ENCODE data around the gene PAFAH2. TPM values are rescaled to one million over a fixed set of nuclear protein-coding genes. Genes with fewer than 3 reads are reported as not detected.

PAFAH2 gene
- total and polyA plus RNA-seq, 8 donors, result 0.58 to 25.5 (median 13.0) TPM

GRCh38 chr1:26019641-26020315, 21.9 kb upstream of the PAFAH2 start:
- Histone ChIP-seq H3K36me3 (no peaks in the 10 kb centered on the region), H3K27ac (no peak overlapping the region), H3K27me3 (no peaks in the 10 kb centered on the region), H3K4me1 (peaks cover 0 to 36% (median 17%) of the 10 kb centered on the region in 4 donors), H3K9me3 (no peaks in the 10 kb centered on the region), H3K4me3 (no peak overlapping the region)
- intact Hi-C loops (cut with DNase I; ENCODE audit: low total_unique reads), result no loop called here
- 66 to 77% (median 71%) methylated on average over 8 of the region's 8 CpGs for WGBS, 5 donors
- DNase-seq, result no peak
- TF ChIP-seq CTCF (IDR thresholded peaks at IDR 0.05) (no peak), POLR2A (IDR thresholded peaks at IDR 0.05) (no peak), POLR2AphosphoS5 (IDR thresholded peaks at IDR 0.05) (no peak), EP300 (IDR thresholded peaks at IDR 0.05) (no peak)

DNA sequence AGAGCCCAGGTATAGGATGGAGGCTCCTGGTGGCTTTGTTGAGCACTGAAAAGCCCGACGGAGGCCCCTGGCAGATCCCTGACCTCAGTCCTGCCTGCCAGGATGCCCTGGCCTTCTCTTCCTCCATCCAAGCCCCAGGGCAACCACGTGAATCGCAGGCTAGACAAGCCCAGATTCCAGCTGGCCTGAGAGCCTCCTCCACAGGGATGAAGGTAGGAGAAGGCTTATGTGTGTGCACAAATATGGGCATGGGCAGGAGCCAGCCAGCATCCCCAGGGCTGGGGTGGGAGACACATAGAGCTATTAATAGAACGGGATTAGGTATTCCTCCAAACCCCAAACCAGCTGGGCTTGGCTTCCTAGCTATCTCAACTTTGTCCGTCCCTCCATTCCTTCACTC, 19.7 kb upstream of the PAFAH2 start:
- intact Hi-C loops (cut with DNase I; ENCODE audit: low total_unique reads), result no loop called here

GRCh38 chr1:26016953-26017545, 19.2 kb upstream of the PAFAH2 start:
- Histone ChIP-seq H3K27me3 (no peaks in the 10 kb centered on the region), H3K36me3 (no peaks in the 10 kb centered on the region), H3K4me1 (peaks cover 0 to 39% (median 14%) of the 10 kb centered on the region in 4 donors), H3K27ac (no peak overlapping the region), H3K9me3 (no peaks in the 10 kb centered on the region), H3K4me3 (no peak overlapping the region)
- DNase-seq, result no peak
- TF ChIP-seq POLR2A (IDR thresholded peaks at IDR 0.05) (no peak), EP300 (IDR thresholded peaks at IDR 0.05) (no peak), POLR2AphosphoS5 (IDR thresholded peaks at IDR 0.05) (no peak), CTCF (IDR thresholded peaks at IDR 0.05) (no peak)
- WGBS, 5 donors, result 63 to 77% (median 75%) methylated on average over 6 of the region's 6 CpGs
- intact Hi-C loops (cut with DNase I; ENCODE audit: low total_unique reads), result no loop called here

More for the DNA sequence above, 19.7 kb upstream of the PAFAH2 start:
- Histone ChIP-seq H3K27me3 (no peaks in the 10 kb centered on the region), H3K36me3 (no peaks in the 10 kb centered on the region), H3K9me3 (no peaks in the 10 kb centered on the region), H3K4me3 (no peak overlapping the region), H3K27ac (no peak overlapping the region), H3K4me1 (peaks cover 0 to 39% (median 16%) of the 10 kb centered on the region in 4 donors)
- 46 to 73% (median 68%) methylated on average over 6 of the region's 6 CpGs for WGBS, 5 donors
- TF ChIP-seq EP300 (IDR thresholded peaks at IDR 0.05) (no peak), POLR2AphosphoS5 (IDR thresholded peaks at IDR 0.05) (no peak), POLR2A (IDR thresholded peaks at IDR 0.05) (no peak), CTCF (IDR thresholded peaks at IDR 0.05) (no peak)
- DNase-seq, result no peak

- 79 to 87% (median 82%) methylated on average over 10 of the region's 10 CpGs for WGBS, 5 donors
Observed at GRCh38 chr1:26016258-26016952, 18.5 kb upstream of the PAFAH2 start.

More at GRCh38 chr1:26016258-26016952, 18.5 kb upstream of the PAFAH2 start:
- Histone ChIP-seq H3K36me3 (no peaks in the 10 kb centered on the region), H3K4me1 (peaks cover 0 to 33% (median 11%) of the 10 kb centered on the region in 4 donors), H3K9me3 (no peaks in the 10 kb centered on the region), H3K4me3 (no peak overlapping the region), H3K27me3 (no peaks in the 10 kb centered on the region), H3K27ac (no peak overlapping the region)
- intact Hi-C loops (cut with DNase I; ENCODE audit: low total_unique reads), result no loop called here
- DNase-seq, result no peak
- TF ChIP-seq POLR2A (IDR thresholded peaks at IDR 0.05) (no peak), EP300 (IDR thresholded peaks at IDR 0.05) (no peak), CTCF (IDR thresholded peaks at IDR 0.05) (no peak), POLR2AphosphoS5 (IDR thresholded peaks at IDR 0.05) (no peak)

All from stomach (tissue), 9 donors.